Heart right ventricle (tissue), 16 donors: ENCODE measurements around the gene LGSN. TPM values are rescaled to one million over a fixed set of nuclear protein-coding genes. Genes with fewer than 3 reads are reported as not detected.

Experiments used
- ATAC-seq, 8 donors: fragments of 200-7000 bp; cut with Tn5 transposase; one replicate each; pipeline ENCODE4 v1.9.1; 2020; ENCODE audit warnings: mild to moderate bottlenecking in 8 of 8, moderate library complexity in 8 of 8, moderate number of reproducible peaks in 1 of 8
- DNase-seq, 2 donors: peaks; one replicate each; pipeline ENCODE4 v3.0.0-alpha.2; 2020
- H3K27ac ChIP-seq, 10 donors: fragments of 200-600 bp; sonication (generic) in 2 of 10; one replicate each; pipeline versions ENCODE4 v1.5.0 to v1.8.0; 2020 to 2022; ENCODE audit warnings: mild to moderate bottlenecking in 3 of 10
- H3K27me3 ChIP-seq, 7 donors: fragments of 200-600 bp; one replicate each; pipeline ENCODE4 v1.8.0; 2021 to 2022; ENCODE audit warnings: mild to moderate bottlenecking in 2 of 7
- H3K36me3 ChIP-seq, 9 donors: fragments of 200-600 bp; sonication (generic) in 1 of 9; one replicate each; pipeline versions ENCODE4 v1.5.0 to v1.8.0; 2020 to 2022; ENCODE audit warnings: mild to moderate bottlenecking in 2 of 9
- H3K4me1 ChIP-seq, 9 donors: fragments of 200-600 bp; sonication (generic) in 1 of 9; one replicate each; pipeline versions ENCODE4 v1.5.0 to v1.8.0; 2020 to 2022; ENCODE audit warnings: mild to moderate bottlenecking in 4 of 9
- H3K4me3 ChIP-seq, 10 donors: fragments of 200-600 bp; sonication (generic) in 2 of 10; one replicate each; pipeline versions ENCODE4 v1.5.0 to v1.8.0; 2020 to 2022; ENCODE audit warnings: mild to moderate bottlenecking in 7 of 10, moderate library complexity in 2 of 10
- H3K9me3 ChIP-seq, 11 donors: fragments of 200-600 bp in 10 of 11; sonication (generic) in 2 of 11; one replicate each; pipeline versions ENCODE4 v1.5.0 to v1.8.0; 2013 to 2022; ENCODE audit warnings: mild to moderate bottlenecking in 2 of 11, control low read depth in 1 of 11, moderate library complexity in 1 of 11
- WGBS, 2 donors: extraction: QIAGEN DNeasy Blood & Tissue Kit; methylation state at CpG; one replicate each; pipeline ENCODE4 v1.1.7; 2013; ENCODE audit warnings: inconsistent platforms in 1 of 2; 5-methylcytosine and 5-hydroxymethylcytosine counted together
- intact Hi-C, 10 donors: fragments of 100-400 bp; cut with DNase I; formaldehyde crosslinking; loops; one replicate each; pipeline versions ENCODE4 v1.11.1 to v1.14.2; 2022
- polyA plus RNA-seq, 2 donors: library from polyadenylated mRNA; stranded (reverse); fragments of 200-250 nt; gene quantifications; one replicate each; pipeline ENCODE4 v1.2.3, GENCODE V29; 2013
- total RNA-seq, 10 donors: library from RNA; stranded (reverse); fragmentation: NEBNext Ultra II Directional in 3 of 10; extraction: Animal tissue kit (Norgen Biotek cat#: 25700) in 3 of 10; gene quantifications; one replicate each; pipeline versions ENCODE4 v1.2.1 to v1.2.4, GENCODE V29; 2021 to 2023
- TF ChIP-seq, protein P1 (sequence below), 9 donors: fragments of 200-600 bp; sonication (generic) in 2 of 9; IDR thresholded peaks; one replicate each; pipeline versions ENCODE4 v1.5.0 to v1.8.0; 2021 to 2022; ENCODE audit warnings: antibody characterized with exemption in 9 of 9, mild to moderate bottlenecking in 5 of 9, moderate library complexity in 1 of 9
- donor health status: Arrhythmogenic right ventricular cardiomyopathy.
- donor health status: ischemic (EF 13 %, LVEDD 7.1; RV severe dilation, severe dysfunction).
- donor health status: healthy with polysubstance abuse.
- donor health status: DM: no; HTN: yes; CAD: no.
- donor health status: DM: no; HTN: no; CAD: no.
- donor health status: ischemic (EF 25% LVEDD 6.9; RV normal size, moderate dysfunction).
- donor health status: ischemic (EF 25% LVEDD 5.7; RV mildly dilated, moderate dysfunction).
- donor health status: healthy.
- donor health status: DM: yes; HTN: yes; CAD: no.
- donor health status: Ischemic cardiomyopathy.
- donor health status: ischemic (EF 35%, LVEDD 5.7; RV mildly dilated, moderate dysfunction).
- donor health status: nonischemic (EF 11% LVEDD 7.7; RV severe dilation, severe dysfunction).
- donor health status: DM: yes; HTN: yes; CAD: no.
- donor health status: PGD.
- donor health status: ischemic (EF 29% LVEDD 5.4; RV normal size, mild dysfunction).
- donor health status: nonischemic (EF 23%, LVEDD 6.1; RV moderate dilation, normal function).

Gene LGSN
- total and polyA plus RNA-seq, 12 donors, result not detected

DNA sequence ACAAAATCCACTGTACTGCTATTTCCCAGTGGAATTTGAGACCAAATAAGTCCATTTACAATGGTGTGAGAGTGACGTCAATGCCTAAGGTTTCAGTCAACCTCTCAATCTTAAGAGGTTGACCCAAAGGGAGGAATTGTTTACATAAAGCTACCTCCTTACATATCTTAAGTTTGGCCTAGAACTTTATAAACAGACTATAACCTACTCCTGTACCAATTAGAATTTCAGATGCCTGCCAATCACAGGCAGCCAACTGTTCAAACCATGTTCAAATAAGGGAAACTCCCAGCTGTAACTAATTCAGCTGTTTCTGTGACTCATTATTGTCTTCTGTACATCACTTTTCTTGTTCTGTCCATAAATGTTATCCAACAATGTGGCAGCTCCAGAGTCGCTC lies 14.5 kb downstream of the LGSN start:
- WGBS, 2 donors, result 72 to 83% methylated on average over 2 of the region's 2 CpGs

DNA sequence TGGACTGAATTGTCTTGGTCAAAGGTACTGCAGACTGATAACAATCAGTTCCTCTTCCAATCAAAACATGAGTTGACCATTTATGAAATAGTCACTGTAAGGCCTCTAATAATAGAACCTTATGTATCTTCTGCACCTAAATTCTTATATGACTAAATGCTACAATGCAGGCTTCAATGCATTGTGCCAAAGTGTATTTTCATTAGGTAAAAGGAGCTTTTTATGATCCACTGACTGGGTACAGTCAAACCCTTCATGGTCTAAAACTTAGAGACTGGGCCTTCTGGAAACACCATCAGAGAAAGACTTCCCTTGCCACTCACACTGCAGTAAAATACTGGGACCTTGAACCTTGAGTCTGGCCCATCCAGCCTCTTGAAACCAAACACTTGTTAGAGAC lies 16.3 kb downstream of the LGSN start:
- Histone ChIP-seq H3K4me1 (no peaks in the 10 kb centered on the region), H3K27ac (no peak overlapping the region), H3K9me3 (peaks cover 0 to 7% (median 0%) of the 10 kb centered on the region in 11 donors), H3K4me3 (no peak overlapping the region), H3K36me3 (no peaks in the 10 kb centered on the region), H3K27me3 (no peaks in the 10 kb centered on the region)
- TF ChIP-seq, protein P1, sequence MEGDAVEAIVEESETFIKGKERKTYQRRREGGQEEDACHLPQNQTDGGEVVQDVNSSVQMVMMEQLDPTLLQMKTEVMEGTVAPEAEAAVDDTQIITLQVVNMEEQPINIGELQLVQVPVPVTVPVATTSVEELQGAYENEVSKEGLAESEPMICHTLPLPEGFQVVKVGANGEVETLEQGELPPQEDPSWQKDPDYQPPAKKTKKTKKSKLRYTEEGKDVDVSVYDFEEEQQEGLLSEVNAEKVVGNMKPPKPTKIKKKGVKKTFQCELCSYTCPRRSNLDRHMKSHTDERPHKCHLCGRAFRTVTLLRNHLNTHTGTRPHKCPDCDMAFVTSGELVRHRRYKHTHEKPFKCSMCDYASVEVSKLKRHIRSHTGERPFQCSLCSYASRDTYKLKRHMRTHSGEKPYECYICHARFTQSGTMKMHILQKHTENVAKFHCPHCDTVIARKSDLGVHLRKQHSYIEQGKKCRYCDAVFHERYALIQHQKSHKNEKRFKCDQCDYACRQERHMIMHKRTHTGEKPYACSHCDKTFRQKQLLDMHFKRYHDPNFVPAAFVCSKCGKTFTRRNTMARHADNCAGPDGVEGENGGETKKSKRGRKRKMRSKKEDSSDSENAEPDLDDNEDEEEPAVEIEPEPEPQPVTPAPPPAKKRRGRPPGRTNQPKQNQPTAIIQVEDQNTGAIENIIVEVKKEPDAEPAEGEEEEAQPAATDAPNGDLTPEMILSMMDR (IDR thresholded peaks at IDR 0.05), result no peak
- ATAC-seq (no peak), DNase-seq (no peak)
- intact Hi-C loops, result no loop called here

More for the DNA sequence above, 14.5 kb downstream of the LGSN start:
- no peaks in the 10 kb centered on the region for H3K9me3 ChIP-seq
- intact Hi-C loops, result no loop called here
- DNase-seq, result no peak
- no peak overlapping the region for H3K4me3 ChIP-seq
- H3K27me3 ChIP-seq, result no peaks in the 10 kb centered on the region
- H3K27ac ChIP-seq, result no peak overlapping the region
- H3K4me1 ChIP-seq, result no peaks in the 10 kb centered on the region
- TF ChIP-seq, protein P1 (IDR thresholded peaks at IDR 0.05), result no peak
- H3K36me3 ChIP-seq, result no peaks in the 10 kb centered on the region
- ATAC-seq, result no peak

DNA sequence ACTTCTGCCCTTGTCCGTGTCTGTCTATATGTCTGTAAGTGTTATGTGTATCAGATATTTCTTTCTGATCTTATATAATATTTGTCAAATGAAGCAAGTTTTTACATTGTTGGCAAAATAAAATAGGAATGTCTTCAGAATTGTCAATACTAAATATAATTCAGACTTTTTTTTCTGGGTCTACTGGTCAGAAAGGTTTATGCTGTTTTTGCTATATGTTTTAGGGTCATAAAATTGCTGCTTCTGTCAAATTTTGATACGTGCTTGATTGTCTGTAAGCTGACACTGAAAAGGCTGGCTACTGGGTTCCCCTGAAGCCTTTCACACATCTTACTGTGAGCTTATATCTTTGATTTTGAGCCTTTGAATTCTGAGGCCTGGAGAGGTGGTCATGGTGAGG lies 20.1 kb downstream of the LGSN start:
- intact Hi-C loops, result no loop called here
- 85 to 89% methylated on average over 2 of the region's 2 CpGs for WGBS, 2 donors
- TF ChIP-seq, protein P1 (IDR thresholded peaks at IDR 0.05), result no peak

DNA sequence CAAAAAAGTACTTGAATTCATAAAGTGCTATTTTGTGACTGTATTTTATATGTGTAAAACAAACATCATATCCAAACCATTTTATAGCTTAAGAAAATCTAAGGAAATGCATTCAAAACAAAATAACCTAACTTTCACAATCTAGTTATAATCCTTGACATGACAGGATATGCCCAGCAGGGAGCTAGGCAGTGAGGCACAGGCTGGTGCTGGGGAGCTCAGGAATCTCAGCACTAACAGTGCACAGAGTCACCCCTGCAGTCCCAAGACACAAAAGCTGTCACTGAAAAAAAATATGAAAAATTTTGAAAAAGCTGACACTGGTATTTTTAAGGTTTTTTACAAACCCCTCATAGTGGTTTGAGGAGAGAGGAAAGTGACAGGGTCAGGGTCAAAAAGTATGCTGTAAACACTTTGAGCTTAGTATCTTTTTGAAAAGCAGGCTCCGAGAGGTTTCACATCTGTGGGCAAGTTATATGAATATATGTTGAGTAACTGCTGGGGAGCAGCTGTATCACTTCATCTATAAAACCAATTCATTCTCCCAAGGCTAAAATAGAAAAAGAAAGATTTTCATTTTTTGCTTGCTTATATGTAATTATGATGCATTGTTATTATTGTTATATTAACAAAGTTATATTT lies 24.1 kb downstream of the LGSN start:
- no peaks in the 10 kb centered on the region for H3K36me3 ChIP-seq
- WGBS, 2 donors, result 80 to 82% methylated on average over 1 of the region's 1 CpG
- ATAC-seq, result no peak
- no peak for DNase-seq
- no peak overlapping the region for H3K4me3 ChIP-seq
- H3K27ac ChIP-seq, result no peak overlapping the region
- H3K9me3 ChIP-seq, result peaks cover 0 to 7% (median 0%) of the 10 kb centered on the region in 11 donors
- H3K4me1 ChIP-seq, result no peaks in the 10 kb centered on the region
- peaks cover 0 to 5% (median 0%) of the 10 kb centered on the region in 7 donors for H3K27me3 ChIP-seq
- TF ChIP-seq, protein P1 (IDR thresholded peaks at IDR 0.05), result no peak
- intact Hi-C loops, result no loop called here

More for the DNA sequence above, 20.1 kb downstream of the LGSN start:
- Histone ChIP-seq H3K27me3 (no peaks in the 10 kb centered on the region), H3K4me3 (no peak overlapping the region), H3K27ac (no peak overlapping the region), H3K36me3 (no peaks in the 10 kb centered on the region), H3K4me1 (no peaks in the 10 kb centered on the region), H3K9me3 (peaks cover 0 to 7% (median 0%) of the 10 kb centered on the region in 11 donors)
- DNase-seq, result no peak
- no peak for ATAC-seq
